ENCODE measurements around the gene NRCAM.

Gene NRCAM

DNA sequence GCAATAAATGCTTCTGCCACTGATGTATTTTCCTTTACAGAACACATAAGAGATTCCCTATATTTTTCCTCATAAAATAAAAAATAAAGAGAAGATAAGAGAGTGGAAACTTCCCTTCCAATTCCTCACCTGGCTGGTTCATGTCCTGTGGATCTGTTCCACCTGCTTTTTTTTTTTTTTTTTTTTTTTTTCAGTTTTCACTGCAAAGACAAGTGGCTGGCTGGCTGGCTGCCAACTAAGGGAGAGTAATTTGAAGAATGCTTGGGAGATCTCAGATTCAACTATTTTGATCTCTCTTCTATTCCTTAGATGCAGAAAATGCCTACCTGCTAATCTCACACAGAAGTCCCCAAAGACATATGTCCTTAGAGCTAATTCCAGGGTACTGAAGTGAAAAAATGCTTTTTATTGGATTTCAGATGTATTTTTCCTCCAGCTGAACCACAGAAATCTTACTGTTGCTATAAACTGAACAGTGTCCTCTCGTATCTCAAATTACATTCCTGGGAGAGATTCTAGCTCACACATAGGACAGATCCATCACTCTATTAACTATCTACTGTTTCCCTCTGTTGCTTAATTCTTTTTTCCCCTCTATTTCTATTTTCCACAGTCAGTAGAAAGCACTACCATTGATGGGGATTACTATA lies 120.8 kb downstream of the NRCAM start:
- DNase-seq, result no peak

DNA sequence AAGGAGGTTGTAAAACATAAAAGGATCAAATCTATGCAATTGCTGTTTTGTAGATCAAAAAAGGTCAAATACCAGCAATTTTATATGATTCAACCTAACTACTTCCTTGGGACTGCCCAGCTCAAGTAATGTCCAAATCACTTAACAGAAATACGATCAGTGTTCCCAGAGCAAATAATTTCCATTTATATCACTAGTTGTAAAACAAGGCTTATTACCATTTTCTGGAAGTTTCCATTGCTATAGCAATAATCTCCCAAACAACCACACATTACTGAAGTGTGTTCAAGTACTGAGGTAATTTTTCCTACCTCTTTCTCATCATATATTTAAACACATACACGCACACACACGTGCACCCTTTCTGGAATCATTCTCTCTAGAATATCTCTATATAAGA lies 123.3 kb downstream of the NRCAM start:
- no peak for DNase-seq

DNA sequence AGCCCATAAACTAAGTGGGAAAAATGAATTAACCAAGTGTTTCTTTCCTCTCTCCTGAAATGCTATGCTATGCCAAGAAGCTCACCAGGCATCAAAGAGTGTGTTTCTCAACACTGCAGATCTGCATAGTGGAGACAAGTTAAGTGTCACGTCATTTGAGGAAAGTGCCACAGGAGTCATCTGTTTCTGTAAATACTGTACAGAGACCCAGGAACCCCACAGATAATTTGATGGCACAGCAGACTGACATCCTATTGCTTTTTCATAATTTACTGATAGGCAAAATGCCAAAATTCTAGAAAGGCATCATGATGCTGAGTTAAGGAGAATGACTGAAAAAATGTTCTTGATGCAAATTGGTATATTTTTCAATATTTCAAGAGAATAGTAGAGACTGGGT lies 124.3 kb downstream of the NRCAM start:
- no peak for DNase-seq

DNA sequence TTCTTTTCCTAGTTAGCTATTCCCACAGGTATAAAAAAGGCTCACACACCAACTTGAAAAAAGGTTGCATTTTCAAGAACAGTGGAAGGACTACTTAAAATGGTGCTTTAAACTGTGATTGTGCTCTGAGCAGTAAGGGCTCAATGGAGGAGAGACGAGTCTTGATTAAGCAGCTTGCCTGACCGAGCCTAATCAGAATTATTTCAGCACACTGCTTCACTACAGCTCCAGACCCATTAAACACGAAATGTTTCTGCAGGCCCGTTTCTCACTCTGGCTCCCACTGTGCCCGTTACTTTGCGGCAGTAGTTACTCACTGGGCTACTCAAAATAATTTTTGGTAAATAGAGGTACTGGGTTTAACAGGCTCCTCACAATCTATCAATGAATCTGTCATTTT lies 126.0 kb downstream of the NRCAM start:
- no peak for DNase-seq

DNA sequence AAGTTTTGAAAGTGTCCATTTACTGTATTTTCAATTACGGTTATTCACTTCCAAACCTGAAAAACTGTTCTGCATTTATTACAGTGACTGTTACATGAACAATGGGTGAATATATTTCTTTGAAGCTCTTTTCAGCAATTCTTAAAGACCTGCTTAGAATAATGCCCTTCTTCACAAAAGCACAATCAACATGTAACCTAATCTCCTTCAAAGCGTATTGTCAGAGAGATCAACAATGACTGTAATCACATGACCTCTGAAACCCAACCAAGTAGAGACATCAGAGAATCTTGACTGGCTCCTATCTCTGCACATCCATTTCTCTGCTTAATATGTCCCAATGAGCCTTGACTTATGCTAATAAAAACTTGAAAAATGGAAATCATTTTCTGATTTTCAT lies 126.7 kb downstream of the NRCAM start:
- DNase-seq, result no peak

DNA sequence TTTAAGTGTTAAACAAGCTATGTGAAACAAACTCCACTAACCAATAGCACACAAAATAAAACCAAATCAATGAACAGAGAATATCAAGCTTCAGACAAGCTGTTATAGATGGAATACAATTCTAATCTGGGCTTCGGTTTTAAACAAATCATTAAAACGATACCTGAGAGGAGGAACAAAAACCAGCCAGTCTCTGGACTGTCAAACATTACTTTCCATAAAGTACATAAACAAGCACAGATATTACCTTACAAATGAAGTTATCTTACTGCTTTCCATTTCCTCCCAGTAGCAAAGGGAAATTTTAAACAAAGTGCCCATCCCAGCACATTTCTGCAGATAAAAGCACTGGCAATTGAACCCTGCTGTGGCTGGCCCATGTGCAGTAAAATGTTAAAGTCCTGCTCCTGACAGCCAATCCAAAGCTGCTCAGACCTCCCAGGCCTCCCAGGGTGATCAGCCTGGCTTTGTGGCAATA lies 128.0 kb downstream of the NRCAM start:
- DNase-seq, result no peak

DNA sequence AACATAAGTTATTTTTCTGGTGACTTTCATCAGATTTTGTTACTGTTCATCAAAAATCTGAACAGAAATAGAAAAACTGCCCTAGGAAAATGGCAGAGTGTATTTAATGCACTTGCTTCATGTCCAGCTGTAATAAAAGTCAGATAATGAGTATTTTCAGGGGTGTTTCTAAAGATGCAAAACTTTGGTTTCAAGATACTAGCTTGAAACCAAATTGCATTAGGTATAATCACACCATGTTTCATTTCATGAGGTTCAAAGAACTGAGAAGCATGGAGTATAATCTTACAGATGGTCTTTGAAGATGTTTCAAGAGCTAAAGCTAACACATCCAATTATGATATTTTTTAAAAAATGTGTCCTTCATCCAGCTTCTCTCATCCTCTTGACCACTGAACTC lies 128.9 kb downstream of the NRCAM start:
- no peak for DNase-seq

DNA sequence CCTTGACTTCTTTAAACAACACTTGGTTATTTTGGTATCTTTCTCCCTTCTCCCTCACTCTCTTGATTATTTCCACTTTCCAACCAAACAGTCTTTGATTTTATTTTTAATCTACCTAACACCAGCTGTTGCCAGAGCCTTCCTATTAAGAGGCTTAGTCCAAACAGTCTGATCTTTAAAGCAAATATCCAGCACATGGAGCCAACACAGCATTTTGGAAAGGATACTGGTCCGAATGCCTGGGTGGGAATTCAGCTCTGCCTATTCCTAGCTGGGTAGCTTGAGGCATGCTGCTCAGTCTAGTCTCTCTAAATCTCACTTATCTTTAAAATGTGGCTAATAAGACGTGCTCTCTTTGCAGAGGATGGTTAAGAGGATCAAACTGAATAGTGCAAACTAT lies 129.3 kb downstream of the NRCAM start:
- DNase-seq, result no peak

DNA sequence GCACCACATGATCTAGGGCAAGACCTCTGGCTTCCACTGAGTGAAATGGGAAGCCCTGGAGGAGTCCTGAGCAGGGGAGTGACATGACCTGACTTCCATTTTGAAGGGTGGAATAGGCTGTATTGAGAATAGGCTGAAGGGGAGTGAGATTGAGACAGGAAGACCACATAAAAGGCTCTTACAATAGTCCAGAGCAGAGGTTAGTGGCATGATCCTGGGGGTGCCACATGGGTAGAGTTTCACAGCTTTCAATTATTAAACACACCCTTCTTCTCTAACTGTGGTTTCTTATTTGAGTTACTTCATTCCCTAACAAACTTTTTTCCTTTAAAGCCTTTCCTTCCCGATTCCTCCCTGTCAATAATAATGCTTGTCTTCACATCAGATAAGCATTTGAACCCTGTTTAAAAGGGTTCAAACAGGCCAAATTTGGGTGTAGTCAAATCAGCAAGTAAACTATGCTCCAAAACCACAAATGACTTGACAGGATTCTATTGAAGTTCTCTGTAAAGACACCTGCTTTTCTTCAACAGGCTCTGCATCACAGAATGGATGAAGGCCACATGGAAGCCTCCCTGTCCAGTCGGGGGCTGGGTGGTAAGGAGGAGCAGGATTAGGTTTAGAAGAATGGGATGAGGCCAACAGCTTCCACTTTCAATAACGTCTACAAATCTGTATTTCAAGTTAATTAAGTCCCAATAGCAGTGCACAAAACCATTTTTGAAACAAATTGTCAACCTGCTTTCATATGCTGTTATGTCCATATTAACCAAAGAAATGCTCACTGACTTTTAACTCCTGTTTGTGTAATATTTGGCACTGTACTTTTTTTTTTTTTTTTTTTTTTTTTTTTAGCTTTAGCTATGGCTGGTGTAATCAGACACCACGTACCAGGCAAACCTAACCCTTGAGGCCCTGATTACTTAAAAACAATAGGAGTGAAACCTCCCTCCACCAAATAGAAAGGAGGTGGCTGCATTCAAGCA lies 131.9 kb downstream of the NRCAM start:
- no peak for DNase-seq

DNA sequence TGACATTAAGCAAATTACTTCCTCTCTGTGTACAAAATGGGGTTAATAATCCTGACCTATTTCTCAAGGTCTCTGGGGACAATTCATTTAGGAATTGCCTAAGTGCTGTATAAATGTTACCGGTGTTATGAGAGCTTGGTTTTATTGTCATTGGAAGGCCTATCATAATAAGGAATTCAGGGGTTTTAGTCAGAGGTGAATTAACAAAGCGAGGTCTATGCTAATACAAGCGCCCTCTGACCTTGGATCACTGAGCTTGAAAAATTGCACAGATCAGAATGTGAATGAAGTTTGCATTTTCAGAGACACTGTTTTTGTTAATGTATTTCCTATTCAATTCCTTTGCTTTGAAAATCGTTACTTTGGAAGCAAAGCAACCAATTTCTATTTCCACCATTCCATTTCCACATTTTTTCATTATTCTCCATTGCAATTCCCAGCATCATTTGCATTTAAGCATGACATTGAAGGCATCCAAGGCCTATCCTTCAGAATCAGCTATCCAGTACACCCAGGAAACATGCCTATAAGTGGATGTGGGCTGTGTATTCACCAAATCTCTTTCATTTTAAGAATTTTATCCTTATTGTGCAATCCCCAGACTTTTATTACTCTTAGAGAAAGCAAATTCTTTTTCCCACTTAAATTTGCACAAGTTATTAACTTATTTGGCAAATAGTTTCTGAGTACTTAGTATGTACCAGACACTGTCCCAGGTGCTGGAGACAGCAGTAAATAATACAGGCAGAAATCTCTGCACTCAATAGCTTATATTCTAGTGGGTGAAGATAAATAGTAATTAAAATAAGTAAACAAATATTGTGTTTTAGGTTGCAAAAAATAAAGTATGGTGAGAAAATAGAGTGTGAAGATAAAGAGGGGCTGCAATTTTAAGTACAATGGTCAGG lies 133.1 kb downstream of the NRCAM start:
- DNase-seq, result no peak

DNA sequence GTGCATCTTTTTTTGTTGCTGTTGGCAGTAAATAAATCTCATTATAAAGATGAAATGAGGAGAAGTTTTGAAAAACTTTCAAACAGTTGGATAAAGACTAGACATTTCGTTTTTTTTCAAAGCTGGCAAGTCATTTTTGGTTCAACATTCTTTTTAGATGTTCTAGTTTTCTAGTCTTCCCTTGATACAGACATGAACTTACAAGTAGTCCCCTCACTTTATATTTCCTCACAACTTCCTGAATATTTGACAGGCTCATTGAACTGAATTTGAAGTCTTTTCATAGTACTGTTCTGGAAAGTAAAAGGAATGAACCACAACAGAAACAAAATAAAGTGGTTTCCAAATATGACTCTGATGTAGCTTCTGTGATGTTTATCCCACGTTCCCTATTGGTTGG lies 134.2 kb downstream of the NRCAM start:
- no peak for DNase-seq

DNA sequence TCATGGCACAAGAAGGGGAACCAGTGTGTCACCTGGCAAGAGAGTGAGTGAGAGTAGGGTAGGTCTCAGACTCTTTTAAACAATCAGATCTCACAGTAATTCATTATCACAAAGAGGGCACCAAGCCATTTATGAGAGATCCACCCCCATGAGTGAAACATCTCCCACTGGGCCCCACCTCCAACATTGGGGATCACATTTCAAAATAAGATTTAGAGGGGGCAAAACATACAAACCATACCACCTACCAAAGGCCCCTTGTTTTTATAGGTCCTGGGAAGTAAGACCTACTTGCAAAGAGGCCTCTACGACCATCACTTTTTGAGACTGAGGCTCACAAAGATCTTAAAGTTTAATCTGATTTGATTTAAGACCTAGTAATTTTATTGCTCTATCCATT lies 134.9 kb downstream of the NRCAM start:
- no peak for DNase-seq

DNA sequence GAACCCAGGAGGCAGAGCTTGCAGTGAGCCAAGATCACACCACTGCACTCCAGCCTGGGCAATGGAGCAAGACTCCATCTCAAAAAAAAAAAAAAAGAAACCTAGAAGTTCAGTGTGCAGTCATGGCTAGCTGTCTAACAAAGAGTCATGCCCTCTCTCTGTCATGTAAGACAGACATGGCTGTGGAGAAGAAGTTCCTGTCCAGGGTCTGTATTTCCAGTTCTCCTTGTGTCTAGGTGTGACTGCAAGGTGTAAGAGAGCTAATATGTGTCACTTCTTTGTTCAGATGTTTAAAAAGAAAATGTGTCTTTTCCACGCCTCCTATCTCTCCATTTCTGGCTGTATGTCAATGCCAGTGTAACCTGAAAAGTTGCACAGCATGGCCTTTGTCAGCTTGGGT lies 139.5 kb downstream of the NRCAM start:
- no peak for DNase-seq

DNA sequence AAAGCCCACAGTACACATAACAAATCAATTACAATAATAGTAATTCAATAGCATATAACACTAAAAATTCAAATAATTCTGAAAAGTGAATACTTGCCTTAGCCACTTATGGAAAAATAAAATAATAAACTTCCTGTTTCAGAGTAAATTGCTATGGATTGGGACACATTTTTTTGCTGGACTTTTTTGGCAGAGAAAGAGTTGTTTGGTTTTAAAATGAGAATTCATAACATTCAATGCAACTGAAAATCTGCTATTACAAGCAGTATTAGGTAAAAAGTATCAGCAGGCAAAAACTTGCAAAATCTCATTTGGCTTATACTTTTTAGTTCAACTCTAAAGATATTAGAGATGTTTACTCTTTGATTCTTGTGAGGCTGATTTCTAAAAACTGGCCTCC lies 141.7 kb downstream of the NRCAM start:
- no peak for DNase-seq

DNA sequence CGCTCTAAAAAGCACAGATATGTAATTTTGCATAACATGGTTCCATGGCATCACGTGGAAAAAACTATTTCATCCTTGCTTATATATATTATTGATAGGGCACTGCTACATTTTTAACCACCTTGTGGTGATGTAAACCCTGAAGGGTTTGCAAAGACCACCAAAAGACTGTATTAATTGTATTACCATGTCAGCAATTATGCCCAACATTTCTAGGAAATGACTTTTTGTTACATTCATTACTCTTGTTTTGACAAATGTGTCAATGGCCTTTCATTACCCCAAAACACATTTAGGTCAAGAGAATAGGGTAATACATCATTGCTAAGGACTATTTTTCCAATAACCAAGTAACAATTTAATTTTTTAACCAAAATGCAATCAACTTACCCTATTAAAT lies 142.2 kb downstream of the NRCAM start:
- no peak for DNase-seq

DNA sequence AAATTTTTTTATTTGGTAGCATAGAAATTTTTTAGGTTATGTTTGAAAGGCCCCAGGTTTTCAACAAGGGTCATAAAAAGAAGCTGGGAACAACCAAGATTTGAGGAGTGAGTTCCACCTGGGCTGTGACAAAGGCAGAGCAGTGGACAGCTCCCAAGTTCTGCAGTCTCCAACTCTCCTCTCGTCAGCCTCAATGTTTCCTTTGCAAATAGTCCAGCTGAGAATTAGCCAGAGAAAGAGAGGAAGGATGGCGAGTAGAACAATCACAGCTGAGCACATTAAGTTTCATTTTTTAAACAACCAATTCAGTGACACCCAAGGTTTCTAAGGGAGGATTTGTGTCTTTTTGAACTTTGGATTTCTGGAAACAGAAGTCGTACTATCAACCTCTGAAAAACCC lies 143.2 kb downstream of the NRCAM start:
- DNase-seq, result no peak

DNA sequence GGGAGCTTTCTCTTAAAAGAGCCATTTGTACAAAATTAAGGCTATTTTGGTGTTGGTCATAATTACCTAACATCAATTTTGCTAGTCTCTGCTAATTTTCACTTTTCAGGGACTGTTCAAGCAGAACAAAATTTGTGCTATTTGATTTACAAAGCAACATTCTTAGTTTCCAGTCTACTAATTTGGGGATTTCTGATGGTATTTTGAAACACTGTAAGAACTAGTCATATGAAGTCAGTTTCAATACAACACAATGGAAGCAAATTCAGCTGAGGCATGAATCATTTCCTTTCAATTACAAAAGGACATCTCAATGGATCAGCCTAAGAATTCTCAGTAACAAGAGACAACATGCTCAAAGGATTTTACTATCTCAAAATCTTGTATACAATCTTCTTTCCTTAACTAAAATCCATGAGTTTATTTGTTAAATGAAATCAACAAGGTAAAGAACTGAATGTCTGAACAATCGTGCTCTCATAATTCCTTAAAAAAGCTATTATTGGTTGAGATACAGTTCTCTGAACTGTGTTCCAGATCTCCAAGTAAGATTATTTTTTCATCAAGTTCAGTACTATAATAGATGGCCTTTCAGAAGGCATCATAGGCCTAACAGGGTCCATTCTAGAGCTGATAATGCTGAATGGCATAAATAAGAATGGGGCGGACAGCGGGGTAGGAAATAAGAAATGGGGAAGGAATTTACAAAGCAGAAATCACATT lies 144.6 kb downstream of the NRCAM start:
- DNase-seq, result no peak

DNA sequence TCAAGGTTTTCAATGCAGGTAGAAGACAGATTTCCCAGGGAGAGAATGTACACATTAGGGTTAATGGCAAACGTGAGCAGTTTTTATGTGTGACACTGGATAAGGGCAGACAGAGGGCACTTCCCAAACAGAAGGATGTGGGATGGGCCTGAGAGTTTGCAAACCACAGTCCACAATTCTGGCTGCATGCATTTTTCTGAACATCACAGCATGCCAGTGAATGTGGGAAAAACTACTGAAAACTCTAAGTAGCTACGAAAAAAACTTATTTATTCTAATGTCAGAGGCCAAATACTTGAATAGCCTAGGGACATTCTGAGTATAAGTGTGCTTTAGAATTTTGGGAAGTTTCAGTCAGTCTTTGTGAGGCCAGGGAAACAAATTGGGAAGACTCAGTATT lies 145.9 kb downstream of the NRCAM start:
- DNase-seq, result no peak

DNA sequence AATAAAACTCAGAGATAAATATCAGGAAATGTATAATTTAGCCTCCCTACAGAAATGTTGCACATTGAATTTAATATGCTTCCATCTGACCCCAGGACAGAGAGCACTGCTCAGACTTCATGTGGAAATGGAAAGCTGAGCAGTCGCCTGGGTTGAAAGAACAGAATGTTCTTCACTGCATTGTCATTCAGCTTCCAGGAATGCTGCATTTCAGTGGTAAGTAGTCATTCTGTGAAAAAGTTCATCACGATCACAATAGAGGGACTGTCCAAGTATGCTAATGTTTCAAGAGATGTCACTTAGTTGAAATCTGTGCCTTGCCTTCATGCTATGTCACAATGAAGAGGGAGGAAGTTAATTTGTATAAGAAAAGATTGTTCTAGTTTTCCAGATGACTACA lies 147.3 kb downstream of the NRCAM start:
- DNase-seq, result no peak

DNA sequence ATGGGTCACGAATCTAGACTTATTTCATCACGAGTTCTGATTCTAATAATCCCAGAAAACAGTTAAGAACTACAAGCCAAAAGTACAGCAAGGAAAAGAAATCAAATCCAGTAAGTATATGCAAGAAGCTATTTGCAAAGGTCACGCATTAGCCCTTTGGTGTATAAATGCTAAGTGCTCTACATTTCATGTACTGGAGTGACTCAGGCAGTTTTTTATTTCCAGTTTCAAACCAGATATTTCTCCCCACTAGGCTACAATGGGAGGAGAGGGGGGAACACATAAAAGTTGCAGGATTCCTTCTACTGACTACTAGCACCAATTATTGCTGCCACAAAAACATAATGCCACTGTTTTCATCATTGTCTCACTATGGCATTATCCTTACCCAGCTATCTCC lies 148.0 kb downstream of the NRCAM start:
- DNase-seq, result no peak

DNA sequence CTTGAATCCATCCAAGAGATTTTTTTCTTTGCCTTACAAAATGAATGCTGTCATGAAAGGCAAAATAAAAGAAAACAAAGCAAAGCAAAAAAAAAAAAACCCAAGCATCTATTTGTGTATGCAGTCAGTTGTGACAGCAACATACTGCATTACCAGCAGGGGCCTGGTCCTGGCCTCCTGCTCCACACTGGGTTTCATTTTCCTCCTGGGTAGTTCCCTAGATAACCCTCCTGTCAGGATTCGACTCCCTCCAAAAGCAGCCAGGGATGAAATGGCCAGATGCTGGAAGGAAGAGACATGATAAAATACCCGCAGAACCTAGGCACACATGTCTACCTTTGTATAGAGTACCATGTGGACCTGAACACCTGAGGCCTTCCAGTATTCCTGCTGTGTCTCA lies 148.6 kb downstream of the NRCAM start:
- no peak for DNase-seq

DNA sequence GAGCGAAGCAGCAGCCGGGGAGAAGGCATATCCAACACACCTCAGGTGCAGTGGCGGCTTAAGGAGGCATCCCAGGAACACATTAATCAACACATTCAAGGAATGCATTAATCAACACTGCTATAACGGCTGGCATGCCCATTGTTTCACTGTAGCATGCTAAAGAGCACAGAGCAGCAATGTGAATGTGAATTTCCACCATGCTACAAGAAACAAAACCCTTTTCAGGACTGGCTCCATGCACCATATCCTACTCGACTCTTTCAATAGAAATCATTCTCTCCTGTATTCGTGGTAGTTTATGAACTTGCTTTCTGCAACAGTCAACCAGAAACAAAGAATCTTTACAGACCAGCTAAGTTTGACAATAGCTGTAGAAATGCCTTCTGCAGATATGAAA lies 149.0 kb downstream of the NRCAM start:
- DNase-seq, result no peak

DNA sequence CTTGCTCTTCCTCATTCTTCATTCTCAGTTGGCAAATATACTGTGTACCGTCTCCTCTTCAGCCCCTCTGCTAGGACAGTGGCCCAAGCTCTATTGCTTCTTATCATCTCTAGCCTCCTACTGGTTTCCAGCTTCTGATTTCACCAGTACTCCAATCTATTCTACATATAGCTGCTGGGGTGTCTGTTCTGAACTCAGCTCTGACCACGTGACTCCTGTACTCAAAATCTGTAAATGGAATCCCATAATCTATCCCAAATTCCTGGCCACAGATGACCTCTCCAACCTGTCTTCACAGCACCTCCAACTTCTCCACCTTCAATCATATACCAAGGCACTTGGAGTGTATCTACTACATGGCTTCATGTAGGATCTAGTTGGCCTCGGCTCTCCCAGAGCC lies 152.9 kb downstream of the NRCAM start:
- DNase-seq, result no peak
